Suprapubic skin (tissue), 3 donors: ENCODE measurements around the gene THSD7B.
"Not testable (repeated sequence)": the region's sequence is repeated elsewhere in the genome, so short reads cannot be mapped to it uniquely, and the experiment has no call there.

ENCODE experiments used
- EP300 ChIP-seq: sonication (generic); formaldehyde crosslinking; IDR thresholded peaks from one replicate; pipeline ENCODE4 v1.6.1; 2017; ENCODE audit warnings: antibody characterized with exemption
- POLR2A ChIP-seq, 2 donors: fragments of 450-650 bp; IDR thresholded peaks; one replicate each; pipeline ENCODE4 v1.6.1; 2017; ENCODE audit warnings: antibody characterized with exemption in 2 of 2, mild to moderate bottlenecking in 2 of 2, moderate library complexity in 2 of 2
- TF ChIP-seq, protein P1 (sequence below), 2 donors: fragments of 200-600 bp in 1 of 2; fragments of 450-650 bp in 1 of 2; sonication (generic) in 1 of 2; IDR thresholded peaks; one replicate each; pipeline ENCODE4 v1.5.1; 2016 to 2019; ENCODE audit warnings: antibody characterized with exemption in 2 of 2, mild to moderate bottlenecking in 1 of 2, moderate library complexity in 1 of 2

DNA sequence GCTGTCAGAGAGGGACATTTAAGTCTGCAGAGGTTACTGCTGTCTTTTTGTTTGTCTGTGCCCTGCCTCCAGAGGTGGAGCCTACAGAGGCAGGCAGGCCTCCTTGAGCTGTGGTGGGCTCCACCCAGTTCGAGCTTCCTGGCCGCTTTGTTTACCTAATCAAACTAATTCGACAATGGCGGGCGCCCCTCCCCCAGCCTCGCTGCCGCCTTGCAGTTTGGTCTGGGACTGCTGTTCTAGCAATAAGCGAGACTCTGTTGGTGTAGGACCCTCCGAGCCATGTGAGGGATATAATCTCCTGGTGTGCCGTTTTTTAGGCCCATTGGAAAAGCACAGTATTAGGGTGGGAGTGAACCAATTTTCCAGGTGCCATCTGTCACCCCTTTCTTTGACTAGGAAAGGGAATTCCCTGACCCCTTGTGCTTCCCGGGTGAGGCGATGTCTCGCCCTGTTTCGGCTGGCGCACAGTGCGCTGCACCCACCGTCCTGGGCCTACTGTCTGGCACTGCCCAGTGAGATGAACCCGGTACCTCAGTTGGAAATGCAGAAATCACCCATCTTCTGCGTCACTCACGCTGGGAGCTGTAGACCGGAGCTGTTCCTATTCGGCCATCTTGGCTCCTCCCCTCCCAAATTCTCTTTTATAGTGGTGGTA lies 310.9 kb downstream of the THSD7B start:
- TF ChIP-seq, protein P1, sequence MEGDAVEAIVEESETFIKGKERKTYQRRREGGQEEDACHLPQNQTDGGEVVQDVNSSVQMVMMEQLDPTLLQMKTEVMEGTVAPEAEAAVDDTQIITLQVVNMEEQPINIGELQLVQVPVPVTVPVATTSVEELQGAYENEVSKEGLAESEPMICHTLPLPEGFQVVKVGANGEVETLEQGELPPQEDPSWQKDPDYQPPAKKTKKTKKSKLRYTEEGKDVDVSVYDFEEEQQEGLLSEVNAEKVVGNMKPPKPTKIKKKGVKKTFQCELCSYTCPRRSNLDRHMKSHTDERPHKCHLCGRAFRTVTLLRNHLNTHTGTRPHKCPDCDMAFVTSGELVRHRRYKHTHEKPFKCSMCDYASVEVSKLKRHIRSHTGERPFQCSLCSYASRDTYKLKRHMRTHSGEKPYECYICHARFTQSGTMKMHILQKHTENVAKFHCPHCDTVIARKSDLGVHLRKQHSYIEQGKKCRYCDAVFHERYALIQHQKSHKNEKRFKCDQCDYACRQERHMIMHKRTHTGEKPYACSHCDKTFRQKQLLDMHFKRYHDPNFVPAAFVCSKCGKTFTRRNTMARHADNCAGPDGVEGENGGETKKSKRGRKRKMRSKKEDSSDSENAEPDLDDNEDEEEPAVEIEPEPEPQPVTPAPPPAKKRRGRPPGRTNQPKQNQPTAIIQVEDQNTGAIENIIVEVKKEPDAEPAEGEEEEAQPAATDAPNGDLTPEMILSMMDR (IDR thresholded peaks at IDR 0.05), result not testable (repeated sequence)
- not testable (repeated sequence) for TF ChIP-seq EP300; POLR2A (IDR thresholded peaks at IDR 0.05)
